LNCaP clone FGC (cell line): ENCODE results near the gene ECPAS.

ENCODE experiments used
- DNase-seq: peaks from one replicate; pipeline ENCODE4 v3.0.0-alpha.2; 2011; ENCODE audit warnings: low read depth
- H3K4me3 ChIP-seq: 2 replicates; pipeline ENCODE4 v1.5.1; 2011; ENCODE audit warnings: mild to moderate bottlenecking, low read depth, low read length, control low read depth
- CTCF ChIP-seq: IDR thresholded peaks from 2 replicates; pipeline ENCODE4 v1.5.1; 2012; ENCODE audit warnings: mild to moderate bottlenecking; ENCODE audit not compliant: control insufficient read depth, insufficient read depth; ENCODE audit errors: extremely low read depth

ECPAS gene

GRCh38 chr9:111475195-111475594 is 9.0 kb downstream of the ECPAS start:
- H3K4me3 ChIP-seq, result no peak overlapping the region
- DNase-seq, result no peak
- TF ChIP-seq CTCF, result no peak

- TF ChIP-seq CTCF, result no peak
Measured at GRCh38 chr9:111474385-111474784, 9.8 kb downstream of the ECPAS start.

GRCh38 chr9:111467778-111468367 is 16.3 kb downstream of the ECPAS start:
- TF ChIP-seq CTCF, result no peak
- no peak overlapping the region for H3K4me3 ChIP-seq
- DNase-seq, result no peak

More at GRCh38 chr9:111474385-111474784, 9.8 kb downstream of the ECPAS start:
- DNase-seq, result no peak
- H3K4me3 ChIP-seq, result no peak overlapping the region

GRCh38 chr9:111463048-111463447 is 21.1 kb downstream of the ECPAS start:
- H3K4me3 ChIP-seq, result no peak overlapping the region
- no peak for TF ChIP-seq CTCF
- no peak for DNase-seq

- no peak for TF ChIP-seq CTCF
- no peak for DNase-seq
- H3K4me3 ChIP-seq, result no peak overlapping the region
Measured at GRCh38 chr9:111458139-111459009, 25.8 kb downstream of the ECPAS start.

- DNase-seq, result no peak
Measured at GRCh38 chr9:111456529-111456928, 27.7 kb downstream of the ECPAS start.

More at GRCh38 chr9:111456529-111456928, 27.7 kb downstream of the ECPAS start:
- TF ChIP-seq CTCF, result no peak
- H3K4me3 ChIP-seq, result no peak overlapping the region
